Measurements from ENCODE around the gene USP37. TPM values are rescaled to one million over a fixed set of nuclear protein-coding genes. Genes with fewer than 3 reads are reported as not detected.

The USP37 gene
- polyA plus RNA-seq, 3 donors, result 2.7 to 4.9 (median 2.7) TPM

GRCh38 chr2:218418321-218418716 is 149.8 kb downstream of the USP37 start:
- H3K4me2 ChIP-seq (replicated peaks; ENCODE audit: extremely low read depth, low read length, poor library complexity, severe bottlenecking), result no peak overlapping the region
- peaks cover 2 to 9% (median 4%) of the 10 kb centered on the region in 3 donors for H3K27me3 Mint-ChIP-seq (ENCODE audit: low read depth in 3 of 3)
- H3K9me3 Mint-ChIP-seq, result no peaks in the 10 kb centered on the region
- 97% methylated on average over 3 of the region's 5 CpGs for WGBS (ENCODE audit: insufficient coverage)
- intact Hi-C loops (cut with micrococcal nuclease), result loop anchor here in 1 of 2 donors (10.0 kb wide), 1 partner anchor 46 kb away; no protein-coding TSS in a partner anchor
- peaks cover 6% of the 10 kb centered on the region for H3K4me1 Mint-ChIP-seq
- no peak overlapping the region for H3K27ac ChIP-seq (ENCODE audit: low read depth in 1 of 2, low read length in 2 of 2)
- no peaks in the 10 kb centered on the region for H4K20me1 ChIP-seq (ENCODE audit: insufficient read depth, low read length)
- H3K27me3 ChIP-seq (ENCODE audit: control insufficient read depth in 2 of 2, insufficient read depth in 2 of 2, low read length in 2 of 2), result no peaks in the 10 kb centered on the region
- H3K4me3 Mint-ChIP-seq, result no peak overlapping the region
- H3K27ac Mint-ChIP-seq, result no peak overlapping the region
- no peaks in the 10 kb centered on the region for H3K79me2 ChIP-seq (ENCODE audit: insufficient read depth, low read length)
- no peak for DNase-seq
- H3K9me3 ChIP-seq (replicated peaks in 1 of 2; ENCODE audit: control insufficient read depth in 1 of 2, insufficient read depth in 1 of 2, low read length in 2 of 2), result no peaks in the 10 kb centered on the region
- H3K9ac ChIP-seq (ENCODE audit: insufficient read depth, low read length, poor library complexity, severe bottlenecking), result no peak overlapping the region
- TF ChIP-seq, protein P1, sequence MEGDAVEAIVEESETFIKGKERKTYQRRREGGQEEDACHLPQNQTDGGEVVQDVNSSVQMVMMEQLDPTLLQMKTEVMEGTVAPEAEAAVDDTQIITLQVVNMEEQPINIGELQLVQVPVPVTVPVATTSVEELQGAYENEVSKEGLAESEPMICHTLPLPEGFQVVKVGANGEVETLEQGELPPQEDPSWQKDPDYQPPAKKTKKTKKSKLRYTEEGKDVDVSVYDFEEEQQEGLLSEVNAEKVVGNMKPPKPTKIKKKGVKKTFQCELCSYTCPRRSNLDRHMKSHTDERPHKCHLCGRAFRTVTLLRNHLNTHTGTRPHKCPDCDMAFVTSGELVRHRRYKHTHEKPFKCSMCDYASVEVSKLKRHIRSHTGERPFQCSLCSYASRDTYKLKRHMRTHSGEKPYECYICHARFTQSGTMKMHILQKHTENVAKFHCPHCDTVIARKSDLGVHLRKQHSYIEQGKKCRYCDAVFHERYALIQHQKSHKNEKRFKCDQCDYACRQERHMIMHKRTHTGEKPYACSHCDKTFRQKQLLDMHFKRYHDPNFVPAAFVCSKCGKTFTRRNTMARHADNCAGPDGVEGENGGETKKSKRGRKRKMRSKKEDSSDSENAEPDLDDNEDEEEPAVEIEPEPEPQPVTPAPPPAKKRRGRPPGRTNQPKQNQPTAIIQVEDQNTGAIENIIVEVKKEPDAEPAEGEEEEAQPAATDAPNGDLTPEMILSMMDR (IDR thresholded peaks at IDR 0.05), result no peak
- H3K4me1 ChIP-seq (ENCODE audit: control insufficient read depth in 1 of 2, insufficient read depth in 2 of 2, low read length in 2 of 2), result no peaks in the 10 kb centered on the region
- H2AFZ ChIP-seq (ENCODE audit: insufficient read depth, low read depth, low read length, poor library complexity, severe bottlenecking), result no peak overlapping the region
- no peak overlapping the region for H3K4me3 ChIP-seq (replicated peaks in 1 of 3; ENCODE audit: low read depth in 2 of 3, low read length in 3 of 3)
- no peaks in the 10 kb centered on the region for H3K36me3 Mint-ChIP-seq
- no peaks in the 10 kb centered on the region for H3K36me3 ChIP-seq (replicated peaks in 1 of 2; ENCODE audit: control insufficient read depth in 1 of 2, insufficient read depth in 2 of 2, low read length in 2 of 2)

- no peak overlapping the region for H2AFZ ChIP-seq (ENCODE audit: insufficient read depth, low read depth, low read length, poor library complexity, severe bottlenecking)
- peak overlapping the region; percentile 32 to 93 (median 73) for H3K27ac Mint-ChIP-seq
- peak overlapping the region in 1 of 3 experiments; percentile 80 for H3K4me3 ChIP-seq (replicated peaks in 1 of 3; ENCODE audit: low read depth in 2 of 3, low read length in 3 of 3)
- peaks cover 0 to 4% (median 0%) of the 10 kb centered on the region in 7 donors for H3K9me3 Mint-ChIP-seq
- peaks cover 32% of the 10 kb centered on the region for H4K20me1 ChIP-seq (ENCODE audit: insufficient read depth, low read length)
- peaks cover 22% of the 10 kb centered on the region in 2 donors for H3K36me3 Mint-ChIP-seq
- 82% methylated on average over 6 of the region's 8 CpGs for WGBS (ENCODE audit: insufficient coverage)
- H3K4me1 Mint-ChIP-seq, result peaks cover 60% of the 10 kb centered on the region
- peaks cover 59 to 60% of the 10 kb centered on the region in 2 donors for H3K4me1 ChIP-seq (ENCODE audit: control insufficient read depth in 1 of 2, insufficient read depth in 2 of 2, low read length in 2 of 2)
- no peak overlapping the region for H3K9ac ChIP-seq (ENCODE audit: insufficient read depth, low read length, poor library complexity, severe bottlenecking)
- peak overlapping the region; percentile 81 for H3K4me2 ChIP-seq (replicated peaks; ENCODE audit: extremely low read depth, low read length, poor library complexity, severe bottlenecking)
- TF ChIP-seq, protein P1 (IDR thresholded peaks at IDR 0.05), result no peak
- peak overlapping the region in 1 of 2 donors; percentile 69 for H3K27ac ChIP-seq (ENCODE audit: low read depth in 1 of 2, low read length in 2 of 2)
- no peak overlapping the region for H3K4me3 Mint-ChIP-seq
- H3K79me2 ChIP-seq (ENCODE audit: insufficient read depth, low read length), result peaks cover 30% of the 10 kb centered on the region
- no peaks in the 10 kb centered on the region for H3K27me3 ChIP-seq (ENCODE audit: control insufficient read depth in 2 of 2, insufficient read depth in 2 of 2, low read length in 2 of 2)
- no peak for DNase-seq
- no peaks in the 10 kb centered on the region for H3K27me3 Mint-ChIP-seq (ENCODE audit: low read depth in 3 of 3)
- peaks cover 25 to 27% of the 10 kb centered on the region in 2 donors for H3K36me3 ChIP-seq (replicated peaks in 1 of 2; ENCODE audit: control insufficient read depth in 1 of 2, insufficient read depth in 2 of 2, low read length in 2 of 2)
- intact Hi-C loops (cut with micrococcal nuclease), result loop anchor here (2.0 to 10.0 kb wide), 4 partner anchors 60 to 267 kb away; partner anchors contain the start of genes ARPC2 (in 1 of the 2), CNOT9 (in 1 of the 2), RNF25 (in 1 of the 2) and STK36 (in 1 of the 2)
- no peaks in the 10 kb centered on the region for H3K9me3 ChIP-seq (replicated peaks in 1 of 2; ENCODE audit: control insufficient read depth in 1 of 2, insufficient read depth in 1 of 2, low read length in 2 of 2)
Measured at GRCh38 chr2:218407717-218408116, 160.4 kb downstream of the USP37 start.
